GM10248 (cell line): Measurements from ENCODE around the gene BSCL2.

ENCODE experiments used
- CTCF ChIA-PET: fragments of 300-600 bp; sonication (Branson Sonifier 250); formaldehyde crosslinking; extraction: SDS; loops from one replicate; lab custom pipeline; 2021; ENCODE audit warnings: antibody characterized with exemption; lab: Yijun Ruan, JAX
- POLR2A ChIA-PET: fragments of 350-650 bp; sonication (Branson Sonifier 250); formaldehyde crosslinking; extraction: SDS; loops from one replicate; lab custom pipeline; 2020; ENCODE audit warnings: antibody characterized with exemption; lab: Yijun Ruan, JAX
- DNase-seq: peaks from one replicate; pipeline ENCODE4 v3.0.0; 2012; ENCODE audit errors: extremely low spot score
- CTCF ChIP-seq: IDR thresholded peaks from 2 replicates; pipeline ENCODE4 v1.5.1; 2012; ENCODE audit warnings: mild to moderate bottlenecking, low read depth; ENCODE audit errors: extremely low read depth, missing control alignments, control extremely low read depth

BSCL2 gene

DNA sequence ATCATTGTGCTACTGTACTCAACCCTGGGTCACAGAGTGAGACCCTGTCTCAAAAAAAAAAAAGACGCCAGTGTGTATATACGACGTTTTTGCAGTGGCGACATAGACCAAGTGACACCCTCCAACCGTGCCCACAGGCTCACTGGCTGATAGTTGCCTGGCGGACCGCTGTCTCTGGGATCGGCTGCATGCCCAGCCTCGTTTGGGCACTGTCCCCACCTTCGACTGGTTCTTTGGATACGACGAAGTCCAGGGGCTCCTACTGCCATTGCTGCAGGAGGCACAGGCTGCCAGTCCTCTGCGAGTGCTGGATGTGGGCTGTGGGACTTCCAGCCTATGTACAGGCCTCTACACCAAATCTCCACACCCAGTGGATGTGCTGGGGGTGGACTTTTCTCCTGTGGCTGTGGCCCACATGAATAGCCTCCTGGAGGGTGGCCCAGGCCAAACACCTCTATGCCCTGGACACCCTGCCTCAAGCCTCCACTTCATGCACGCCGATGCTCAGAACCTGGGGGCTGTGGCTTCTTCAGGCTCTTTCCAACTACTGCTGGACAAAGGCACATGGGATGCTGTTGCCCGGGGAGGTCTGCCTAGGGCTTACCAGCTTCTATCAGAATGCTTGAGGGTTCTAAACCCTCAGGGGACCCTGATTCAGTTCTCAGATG, 40.8 kb downstream of the BSCL2 start:
- ChIA-PET POLR2A (interaction anchor here (0.6 to 3.8 kb wide), 21 partner anchors 10 to 175 kb away, joined by 3 to 95 read pairs (median 17); partner anchors contain the start of genes B3GAT3, EEF1G, GANAB and INTS5), CTCF (interaction anchor here (1.1 to 2.6 kb wide), 10 partner anchors 8 to 242 kb away, joined by 3 to 12 read pairs (median 8); partner anchors contain the start of gene SLC3A2)
- peak; percentile 9 for DNase-seq
- TF ChIP-seq CTCF, result no peak

DNA sequence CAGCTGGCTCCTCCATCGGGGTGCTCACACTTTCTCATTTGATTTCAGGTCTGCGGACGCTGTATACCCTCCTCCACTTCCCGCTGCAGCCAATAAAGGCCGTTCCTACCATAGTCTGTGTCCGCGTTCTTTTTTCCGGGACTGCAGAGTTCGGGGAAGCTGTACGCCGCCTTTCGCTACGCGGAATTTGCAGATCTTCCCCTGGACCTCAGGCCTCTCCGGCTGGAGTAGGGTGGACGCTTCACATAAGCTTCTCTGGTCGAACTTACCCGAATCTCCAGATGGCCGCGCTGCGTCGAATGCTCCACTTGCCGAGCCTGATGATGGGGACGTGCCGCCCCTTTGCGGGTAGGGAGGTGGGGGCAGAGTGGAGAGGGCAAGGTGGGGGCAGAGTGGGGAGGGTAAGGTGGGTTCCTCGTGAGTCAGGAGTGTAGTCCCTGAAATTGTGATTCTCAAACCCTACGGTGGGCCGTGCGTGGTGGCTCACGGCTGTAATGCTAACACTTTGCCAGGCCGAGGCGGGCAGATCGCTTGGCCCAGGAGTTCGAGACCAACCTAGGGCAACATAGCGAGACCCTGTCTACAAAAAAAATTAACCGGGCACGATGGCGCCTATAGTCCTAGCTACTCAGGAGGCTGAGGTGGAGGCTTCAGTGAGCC, 41.5 kb downstream of the BSCL2 start:
- TF ChIP-seq CTCF, result no peak
- POLR2A ChIA-PET, result interaction anchor here (0.6 to 3.8 kb wide), 44 partner anchors 10 to 217 kb away, joined by 3 to 95 read pairs (median 8); partner anchors contain the start of genes B3GAT3, EEF1G, GANAB and HNRNPUL2
- CTCF ChIA-PET, result interaction anchor here (0.9 to 2.6 kb wide), 21 partner anchors 8 to 241 kb away, joined by 3 to 12 read pairs (median 7); partner anchors contain the start of genes B3GAT3 and SLC3A2
- peak; percentile 52 for DNase-seq

DNA sequence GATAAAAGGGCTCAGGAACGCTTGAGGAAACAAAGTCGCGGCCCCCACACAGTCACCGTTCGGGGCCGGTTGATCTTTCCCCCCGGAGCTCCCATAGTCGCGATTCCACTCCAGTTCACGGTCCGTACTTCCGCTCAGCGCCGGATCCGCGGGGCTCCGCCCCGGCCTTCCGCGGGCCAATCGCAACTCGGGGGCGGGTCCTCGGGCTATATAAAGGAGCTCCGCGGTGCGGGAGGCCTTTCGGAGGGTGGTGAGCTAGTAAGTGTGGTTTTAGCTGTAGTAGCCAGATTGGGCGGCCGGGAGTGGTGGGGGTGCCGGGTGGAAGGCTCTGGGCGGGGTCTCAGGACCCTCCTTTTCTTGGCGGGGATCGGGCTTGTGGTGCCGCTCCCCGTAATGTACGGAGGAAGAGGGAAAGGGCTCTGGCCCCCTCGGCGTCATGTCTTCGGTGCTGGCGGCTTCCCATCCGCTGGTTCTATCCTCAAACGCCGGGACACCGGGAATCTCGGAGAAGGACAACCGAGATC, 42.1 kb downstream of the BSCL2 start, which contains the start of the genes C11orf98 and CSKMT:
TSS of gene C11orf98 (minus strand) at position 136 of the 524 bp plus-strand sequence. CDS start at position 95, 41 bp downstream.
TSS of gene CSKMT (plus strand) at position 238 of the 524 bp plus-strand sequence. CDS start 568 bp downstream, outside the sequence.
- ChIA-PET POLR2A (interaction anchor here (0.5 to 3.8 kb wide), 53 partner anchors 9 to 1526 kb away, joined by 3 to 95 read pairs (median 6); partner anchors contain the start of genes B3GAT3, EEF1G, GANAB and HNRNPUL2), CTCF (interaction anchor here (0.8 to 2.1 kb wide), 20 partner anchors 8 to 240 kb away, joined by 3 to 11 read pairs (median 5); partner anchors contain the start of genes B3GAT3 and SLC3A2)
- DNase-seq, result peak; percentile 96
- no peak for TF ChIP-seq CTCF

DNA sequence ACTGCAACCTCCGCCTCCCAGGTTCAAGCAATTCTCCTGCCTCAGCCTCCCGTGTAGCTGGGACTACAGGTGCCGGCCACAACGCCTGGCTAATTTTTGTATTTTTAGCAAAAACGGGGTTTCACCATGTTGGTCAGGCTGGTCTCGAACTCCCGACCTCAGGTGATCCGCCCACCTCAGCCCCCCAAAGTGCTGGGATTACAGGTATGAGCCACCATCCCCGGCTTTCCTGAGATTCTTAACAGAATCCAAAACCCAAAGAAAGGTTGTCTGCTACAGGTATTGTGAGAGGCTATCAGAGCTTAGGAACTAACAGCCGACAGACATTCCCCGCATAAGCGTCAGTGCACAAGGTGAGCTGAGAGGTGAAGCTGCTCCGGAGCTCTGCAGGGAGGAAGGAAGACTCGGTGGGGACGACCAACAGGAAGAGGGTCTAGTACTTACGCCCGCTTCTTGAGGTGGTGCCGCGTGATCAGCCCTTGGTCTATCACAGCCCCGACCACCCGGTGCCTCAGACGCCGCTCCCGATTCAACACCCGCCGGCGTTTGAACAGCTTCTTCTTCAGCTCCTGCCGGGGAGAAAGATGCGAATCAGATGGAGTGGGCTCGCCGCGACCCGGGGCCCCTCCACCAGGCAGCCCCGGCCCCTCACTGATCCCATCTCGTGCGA, 42.7 kb downstream of the BSCL2 start:
- CTCF ChIA-PET, result interaction anchor here (0.8 to 2.4 kb wide), 20 partner anchors 8 to 240 kb away, joined by 3 to 11 read pairs (median 6); partner anchors contain the start of genes B3GAT3, GANAB and SLC3A2
- POLR2A ChIA-PET, result interaction anchor here (0.5 to 3.8 kb wide), 52 partner anchors 9 to 1527 kb away, joined by 3 to 95 read pairs (median 6); partner anchors contain the start of genes B3GAT3, EEF1G, GANAB and HNRNPUL2
- TF ChIP-seq CTCF, result no peak
- DNase-seq, result peak; percentile 71

DNA sequence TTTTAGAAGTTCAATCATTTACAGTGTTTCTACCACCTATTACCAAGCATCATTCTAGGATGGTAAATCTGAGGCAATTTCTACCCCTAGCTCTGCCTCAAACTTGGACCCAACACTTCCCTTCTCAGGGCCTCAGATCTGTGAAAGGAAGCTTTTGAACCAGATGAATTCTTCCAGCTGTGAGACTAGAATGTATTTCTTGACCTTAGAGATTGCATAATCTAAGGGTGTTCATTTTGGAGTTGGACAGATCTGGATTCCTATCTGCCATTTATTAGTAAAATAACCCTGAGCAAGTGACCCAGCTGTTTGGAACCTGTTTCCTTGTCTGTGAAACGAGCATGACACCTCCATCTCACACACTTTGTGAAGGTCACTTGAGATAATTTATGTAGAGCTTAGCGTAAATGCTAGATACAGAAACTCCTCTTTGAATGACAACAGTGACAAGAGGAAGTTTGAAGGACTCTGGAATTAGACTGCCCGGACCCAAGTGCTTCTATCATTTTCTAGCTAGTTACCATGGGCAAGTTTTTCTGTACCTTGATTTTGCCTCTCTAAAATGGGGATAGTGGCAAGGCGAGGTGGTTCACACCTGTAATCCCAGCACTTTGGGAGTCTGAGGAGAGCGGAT, 50.3 kb downstream of the BSCL2 start:
- TF ChIP-seq CTCF, result no peak
- no peak for DNase-seq
- CTCF ChIA-PET, result interaction anchor here (1.1 to 1.9 kb wide), 9 partner anchors 8 to 46 kb away, joined by 3 to 7 read pairs (median 6); partner anchors contain the start of genes C11orf98, CSKMT, GANAB and LBHD1
- POLR2A ChIA-PET, result interaction anchor here (0.6 to 4.2 kb wide), 4 partner anchors 8 to 65 kb away, joined by 3 to 83 read pairs (median 8); partner anchors contain the start of genes C11orf98, CSKMT and TUT1
